GM06990 (cell line): ENCODE measurements around the gene PTTG1.

Experiments used
- DNase-seq: peaks from one replicate; pipeline ENCODE4 v3.0.0-alpha.2; 2011; ENCODE audit not compliant: insufficient read length; ENCODE audit errors: extremely low read depth
- H3K27me3 ChIP-seq: replicated peaks from 2 replicates; pipeline ENCODE4 v1.6.0; 2011; ENCODE audit warnings: low read length; ENCODE audit not compliant: control insufficient read depth, insufficient read depth
- H3K36me3 ChIP-seq: 2 replicates; pipeline ENCODE4 v1.5.1; 2011; ENCODE audit warnings: low read length; ENCODE audit not compliant: control insufficient read depth, insufficient read depth
- H3K4me3 ChIP-seq: replicated peaks from 2 replicates; pipeline ENCODE4 v1.5.1; 2011; ENCODE audit warnings: low read depth, mild to moderate bottlenecking, control low read depth, low read length
- TF ChIP-seq, protein P1 (sequence below): IDR thresholded peaks from 2 replicates; pipeline ENCODE4 v1.5.1; 2011; ENCODE audit warnings: low read length, control low read depth, mild to moderate bottlenecking, inconsistent platforms; ENCODE audit not compliant: insufficient read depth, poor library complexity, severe bottlenecking

The PTTG1 gene

DNA sequence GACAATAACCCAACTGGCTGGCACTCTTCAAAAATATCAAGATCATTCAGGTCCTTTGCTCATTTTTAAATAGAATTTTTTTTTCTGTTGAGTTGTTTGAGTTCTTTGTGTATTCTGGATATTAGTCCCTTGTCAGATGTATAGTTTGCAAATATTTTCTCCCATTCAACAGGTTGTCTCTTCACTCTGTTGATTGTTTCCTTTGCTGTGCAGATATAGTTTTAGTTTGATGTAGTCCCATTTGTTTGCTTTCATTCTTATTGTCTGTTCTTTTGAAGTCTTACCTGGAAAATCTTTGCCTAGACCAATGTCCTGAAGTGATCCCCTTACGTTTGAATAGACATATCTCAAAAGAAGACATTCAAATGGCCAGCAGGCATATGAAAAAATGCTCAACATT lies 22.8 kb downstream of the PTTG1 start:
- no peaks in the 10 kb centered on the region for H3K36me3 ChIP-seq
- TF ChIP-seq, protein P1, sequence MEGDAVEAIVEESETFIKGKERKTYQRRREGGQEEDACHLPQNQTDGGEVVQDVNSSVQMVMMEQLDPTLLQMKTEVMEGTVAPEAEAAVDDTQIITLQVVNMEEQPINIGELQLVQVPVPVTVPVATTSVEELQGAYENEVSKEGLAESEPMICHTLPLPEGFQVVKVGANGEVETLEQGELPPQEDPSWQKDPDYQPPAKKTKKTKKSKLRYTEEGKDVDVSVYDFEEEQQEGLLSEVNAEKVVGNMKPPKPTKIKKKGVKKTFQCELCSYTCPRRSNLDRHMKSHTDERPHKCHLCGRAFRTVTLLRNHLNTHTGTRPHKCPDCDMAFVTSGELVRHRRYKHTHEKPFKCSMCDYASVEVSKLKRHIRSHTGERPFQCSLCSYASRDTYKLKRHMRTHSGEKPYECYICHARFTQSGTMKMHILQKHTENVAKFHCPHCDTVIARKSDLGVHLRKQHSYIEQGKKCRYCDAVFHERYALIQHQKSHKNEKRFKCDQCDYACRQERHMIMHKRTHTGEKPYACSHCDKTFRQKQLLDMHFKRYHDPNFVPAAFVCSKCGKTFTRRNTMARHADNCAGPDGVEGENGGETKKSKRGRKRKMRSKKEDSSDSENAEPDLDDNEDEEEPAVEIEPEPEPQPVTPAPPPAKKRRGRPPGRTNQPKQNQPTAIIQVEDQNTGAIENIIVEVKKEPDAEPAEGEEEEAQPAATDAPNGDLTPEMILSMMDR: no peak
- H3K4me3 ChIP-seq: no peak overlapping the region
- H3K27me3 ChIP-seq: no peaks in the 10 kb centered on the region
- DNase-seq: no peak

DNA sequence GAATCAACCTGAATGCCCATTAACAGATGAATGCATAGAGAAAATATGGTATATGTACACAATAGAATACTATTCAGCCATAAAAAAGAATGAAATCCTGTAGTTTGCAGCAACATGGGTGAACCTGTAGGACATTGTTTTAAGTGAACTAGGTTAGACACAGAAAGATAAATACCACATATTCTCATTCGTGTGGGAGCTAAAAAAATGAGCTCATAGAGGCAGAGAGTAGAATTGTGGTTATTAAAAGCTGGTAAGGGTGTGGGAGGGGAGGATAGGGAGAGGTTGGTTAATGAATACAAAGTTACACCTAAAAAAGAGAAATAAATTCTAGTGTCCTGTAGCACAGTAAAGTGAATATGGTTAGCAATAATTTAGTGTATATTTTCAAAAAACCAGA lies 23.5 kb downstream of the PTTG1 start:
- Histone ChIP-seq H3K27me3 (no peaks in the 10 kb centered on the region), H3K4me3 (no peak overlapping the region), H3K36me3 (no peaks in the 10 kb centered on the region)
- TF ChIP-seq, protein P1: no peak
- DNase-seq: no peak

DNA sequence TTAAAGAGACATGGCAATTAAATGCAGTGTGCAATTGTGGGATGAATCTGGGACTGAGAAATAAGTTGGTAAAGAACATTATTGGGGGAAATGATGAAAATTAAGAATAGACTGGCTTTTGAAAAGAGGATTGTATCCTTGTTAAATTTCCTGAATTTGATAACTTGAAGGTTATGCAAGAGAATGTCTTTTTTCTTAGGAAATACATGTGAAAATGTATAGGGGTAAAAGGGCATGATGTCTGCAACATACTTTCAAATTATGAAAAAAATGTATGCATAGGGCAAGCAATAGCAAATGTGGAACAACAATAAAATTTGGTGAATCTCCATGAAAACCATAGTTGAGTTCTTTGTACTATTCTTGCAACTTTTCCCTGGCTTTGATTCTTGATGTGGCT lies 24.1 kb downstream of the PTTG1 start:
- TF ChIP-seq, protein P1: no peak
- Histone ChIP-seq H3K4me3 (no peak overlapping the region), H3K27me3 (no peaks in the 10 kb centered on the region), H3K36me3 (no peaks in the 10 kb centered on the region)
- no peak for DNase-seq

DNA sequence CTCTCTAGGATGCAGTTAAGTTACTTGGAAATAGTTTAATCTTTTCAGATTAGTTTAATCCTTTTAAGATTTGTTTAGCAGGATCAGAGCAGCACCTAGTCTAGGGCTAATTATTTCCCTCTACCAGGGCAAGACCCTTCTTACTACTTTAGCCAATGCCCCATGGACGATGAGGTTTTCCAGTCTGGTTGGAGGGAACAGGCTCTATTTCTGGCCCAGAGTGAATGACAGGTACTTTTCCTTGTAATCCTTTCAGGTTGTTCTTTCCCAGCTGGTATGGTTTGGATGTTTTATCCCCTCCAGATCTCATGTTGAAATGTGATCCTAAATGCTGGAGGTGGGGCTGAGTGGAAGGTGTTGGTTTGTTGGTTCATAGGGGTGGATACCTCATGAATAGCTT lies 27.2 kb downstream of the PTTG1 start:
- TF ChIP-seq, protein P1: no peak
- H3K36me3 ChIP-seq: no peaks in the 10 kb centered on the region

DNA sequence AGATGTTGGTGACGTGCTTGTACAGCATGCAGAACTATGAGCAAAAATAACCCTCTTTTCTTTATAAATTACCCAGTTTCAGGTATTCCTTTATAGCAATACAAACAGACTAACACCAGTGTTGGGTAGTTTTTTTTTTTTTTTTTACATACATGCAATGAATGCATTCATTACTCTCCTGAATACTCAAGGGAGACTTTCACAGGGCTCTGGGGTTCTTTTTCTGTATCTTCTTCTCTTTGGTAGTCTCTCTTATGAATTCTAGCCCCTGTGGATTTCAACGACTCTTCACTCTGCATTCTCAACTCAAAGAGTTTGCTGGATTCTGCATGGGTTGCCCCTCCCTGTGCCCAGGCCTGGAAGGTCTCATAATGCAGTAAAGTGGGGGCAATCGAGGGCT lies 27.8 kb downstream of the PTTG1 start:
- Histone ChIP-seq H3K27me3 (no peaks in the 10 kb centered on the region), H3K4me3 (no peak overlapping the region), H3K36me3 (no peaks in the 10 kb centered on the region)
- TF ChIP-seq, protein P1: no peak
- DNase-seq: no peak

More for the DNA sequence above, 27.2 kb downstream of the PTTG1 start:
- no peak for DNase-seq
- no peaks in the 10 kb centered on the region for H3K27me3 ChIP-seq
- H3K4me3 ChIP-seq: no peak overlapping the region

DNA sequence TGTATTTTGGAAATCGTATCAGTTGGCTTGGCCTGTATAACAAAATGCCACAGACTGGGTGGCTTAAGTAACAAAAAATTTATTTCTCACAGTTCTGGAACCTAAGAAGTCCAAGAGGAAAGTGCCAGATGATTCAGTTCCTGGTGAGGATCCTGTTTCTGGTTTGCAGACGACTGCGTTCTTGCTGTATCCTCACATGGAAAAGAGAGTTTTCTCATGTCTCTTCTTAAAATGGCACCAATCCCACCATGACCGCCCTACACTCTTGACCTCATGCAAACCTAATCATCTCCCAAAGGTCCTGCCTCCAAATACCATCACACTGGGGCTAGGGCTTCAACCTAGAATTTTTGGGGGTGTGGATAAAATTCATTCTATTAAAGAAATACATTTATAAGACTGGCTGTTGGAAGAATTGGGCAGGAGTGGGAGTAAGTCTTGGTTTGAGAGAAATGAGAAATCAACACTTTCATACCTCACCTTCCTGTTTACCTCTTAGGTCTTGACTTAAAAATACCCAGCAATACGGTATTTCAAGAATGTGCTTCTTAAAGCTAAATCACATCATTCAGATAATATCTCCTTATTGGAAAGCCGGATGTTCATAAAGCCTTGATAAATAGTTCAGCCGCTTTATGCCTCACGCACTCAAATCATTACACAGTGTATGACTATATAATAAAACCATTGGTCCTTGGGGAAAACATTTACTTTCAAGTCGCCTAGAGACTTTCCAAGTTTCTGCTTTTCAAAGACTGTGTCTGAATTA lies 28.7 kb downstream of the PTTG1 start:
- TF ChIP-seq, protein P1: no peak
- H3K36me3 ChIP-seq: no peaks in the 10 kb centered on the region
- no peak for DNase-seq
- H3K4me3 ChIP-seq: no peak overlapping the region
- no peaks in the 10 kb centered on the region for H3K27me3 ChIP-seq
